OCI-LY1 (cell line): ENCODE data around the gene IFT22.
"Not testable (repeated sequence)": the region's sequence is repeated elsewhere in the genome, so short reads cannot be mapped to it uniquely, and the experiment has no call there.

ENCODE experiments used
- H2AFZ ChIP-seq: fragments of 200-600 bp; sonication (generic), shearing (Covaris generic); 2 replicates; pipeline ENCODE4 v1.6.0; 2014; ENCODE audit warnings: antibody characterized with exemption, mild to moderate bottlenecking, low read length
- H3F3A ChIP-seq: fragments of 200-600 bp; sonication (generic), shearing (Covaris generic); 2 replicates; pipeline ENCODE4 v1.6.0; 2014; ENCODE audit warnings: mild to moderate bottlenecking, antibody characterized with exemption, low read length, moderate library complexity; ENCODE audit not compliant: insufficient read depth
- H3K27ac ChIP-seq: fragments of 200-600 bp; sonication (generic); 2 replicates; pipeline ENCODE4 v1.5.1; 2014; ENCODE audit warnings: low read length, mixed run types, mild to moderate bottlenecking, low read depth; ENCODE audit not compliant: poor library complexity, severe bottlenecking
- H3K27me3 ChIP-seq: fragments of 200-600 bp; sonication (generic); 2 replicates; pipeline ENCODE4 v1.6.0; 2014; ENCODE audit warnings: antibody characterized with exemption, mild to moderate bottlenecking, low read length, moderate library complexity; ENCODE audit not compliant: insufficient read depth
- H3K36me3 ChIP-seq: fragments of 200-600 bp; sonication (generic); 2 replicates; pipeline ENCODE4 v1.6.1; 2014; ENCODE audit warnings: mild to moderate bottlenecking, antibody characterized with exemption, low read length, moderate library complexity, mixed read lengths; ENCODE audit not compliant: insufficient read depth
- H3K4me1 ChIP-seq: fragments of 200-600 bp; sonication (generic); 2 replicates; pipeline ENCODE4 v1.5.1; 2014; ENCODE audit warnings: mild to moderate bottlenecking, low read length, moderate library complexity; ENCODE audit not compliant: insufficient read depth, severe bottlenecking
- H3K4me2 ChIP-seq: fragments of 200-600 bp; sonication (generic), shearing (Covaris generic); 2 replicates; pipeline ENCODE4 v1.6.1; 2014; ENCODE audit warnings: low read length
- H3K4me3 ChIP-seq: fragments of 200-600 bp; sonication (generic); 2 replicates; pipeline ENCODE4 v1.5.1; 2014; ENCODE audit warnings: low read length, low read depth, mild to moderate bottlenecking, mixed read lengths; ENCODE audit not compliant: poor library complexity, severe bottlenecking
- H3K79me2 ChIP-seq: fragments of 200-600 bp; shearing (Covaris generic); 2 replicates; pipeline ENCODE4 v1.6.1; 2016; ENCODE audit warnings: mixed run types, low read length, mixed read lengths; ENCODE audit not compliant: insufficient read depth
- H3K9ac ChIP-seq: fragments of 200-600 bp; sonication (generic), shearing (Covaris generic); 2 replicates; pipeline ENCODE4 v1.6.1; 2014; ENCODE audit warnings: mild to moderate bottlenecking, low read length, mixed read lengths
- H3K9me2 ChIP-seq: fragments of 200-600 bp; sonication (generic), shearing (Covaris generic); 2 replicates; pipeline ENCODE4 v1.6.1; 2014; ENCODE audit warnings: low read depth, mild to moderate bottlenecking, low read length, mixed read lengths
- H3K9me3 ChIP-seq: fragments of 200-600 bp; shearing (Covaris generic); 2 replicates; pipeline ENCODE4 v1.6.1; 2014; ENCODE audit warnings: low read length, mixed read lengths
- H4K20me1 ChIP-seq: fragments of 200-600 bp; sonication (generic), shearing (Covaris generic); 2 replicates; pipeline ENCODE4 v1.6.0; 2016; ENCODE audit warnings: mild to moderate bottlenecking, low read length; ENCODE audit not compliant: insufficient read depth
- CTCF ChIP-seq: fragments of 200-600 bp; sonication (generic), shearing (Covaris generic); IDR thresholded peaks from 2 replicates; pipeline ENCODE4 v1.5.1; 2017; ENCODE audit warnings: mild to moderate bottlenecking, antibody characterized with exemption, low read length, moderate library complexity, mixed read lengths
- EZH2 ChIP-seq: fragments of 200-600 bp; sonication (generic), shearing (Covaris generic); IDR thresholded peaks from 2 replicates; pipeline ENCODE4 v1.8.0; 2017; ENCODE audit warnings: borderline replicate concordance, mixed run types, mild to moderate bottlenecking, antibody characterized with exemption, low read length, moderate library complexity, mixed read lengths

The IFT22 gene

GRCh38 chr7:101288439-101288838 is 33.2 kb downstream of the IFT22 start:
- Histone ChIP-seq H3K4me1 (peaks cover 6% of the 10 kb centered on the region), H4K20me1 (no peaks in the 10 kb centered on the region), H3K27me3 (no peaks in the 10 kb centered on the region), H3K27ac (no peak overlapping the region), H3K4me3 (no peak overlapping the region), H3K9ac (no peak overlapping the region), H3K9me3 (no peaks in the 10 kb centered on the region), H3K4me2 (no peak overlapping the region), H2AFZ (no peak overlapping the region), H3K9me2 (no peaks in the 10 kb centered on the region), H3F3A (no peaks in the 10 kb centered on the region), H3K36me3 (no peaks in the 10 kb centered on the region), H3K79me2 (no peaks in the 10 kb centered on the region)
- TF ChIP-seq EZH2, result no peak
- TF ChIP-seq CTCF, result no peak

GRCh38 chr7:101287032-101287431 is 34.6 kb downstream of the IFT22 start:
- no peaks in the 10 kb centered on the region for H4K20me1 ChIP-seq
- H3K36me3 ChIP-seq, result no peaks in the 10 kb centered on the region
- H3K4me3 ChIP-seq, result no peak overlapping the region
- H3K27ac ChIP-seq, result no peak overlapping the region
- no peaks in the 10 kb centered on the region for H3K27me3 ChIP-seq
- H3K4me2 ChIP-seq, result no peak overlapping the region
- no peaks in the 10 kb centered on the region for H3K9me3 ChIP-seq
- no peak overlapping the region for H3K9ac ChIP-seq
- H3F3A ChIP-seq, result no peaks in the 10 kb centered on the region
- H3K4me1 ChIP-seq, result peaks cover 10% of the 10 kb centered on the region
- no peak for TF ChIP-seq CTCF
- TF ChIP-seq EZH2, result no peak
- H3K79me2 ChIP-seq, result no peaks in the 10 kb centered on the region
- no peak overlapping the region for H2AFZ ChIP-seq
- no peaks in the 10 kb centered on the region for H3K9me2 ChIP-seq

GRCh38 chr7:101285880-101286279 is 35.7 kb downstream of the IFT22 start:
- H3K9me2 ChIP-seq, H3K4me1 ChIP-seq, H3K27ac ChIP-seq, H3K27me3 ChIP-seq, H3K79me2 ChIP-seq, H3K36me3 ChIP-seq, H3K4me3 ChIP-seq, H3K4me2 ChIP-seq, H3F3A ChIP-seq, H3K9ac ChIP-seq, H3K9me3 ChIP-seq, H4K20me1 ChIP-seq, H2AFZ ChIP-seq: not testable (repeated sequence)

- Histone ChIP-seq H3K79me2 (no peaks in the 10 kb centered on the region), H3K4me2 (no peak overlapping the region), H2AFZ (no peak overlapping the region), H4K20me1 (no peaks in the 10 kb centered on the region), H3K9ac (no peak overlapping the region), H3K4me3 (no peak overlapping the region), H3K4me1 (peaks cover 7% of the 10 kb centered on the region), H3K27me3 (peaks cover 9% of the 10 kb centered on the region; the same call in 1 of the 2 replicates), H3K9me3 (no peaks in the 10 kb centered on the region), H3K27ac (no peak overlapping the region), H3K36me3 (no peaks in the 10 kb centered on the region), H3F3A (no peaks in the 10 kb centered on the region), H3K9me2 (no peaks in the 10 kb centered on the region)
- no peak for TF ChIP-seq EZH2
- no peak for TF ChIP-seq CTCF
Measured at GRCh38 chr7:101285171-101285570, 36.4 kb downstream of the IFT22 start.

- not testable (repeated sequence) for H3K79me2 ChIP-seq, H3K27ac ChIP-seq, H3K9me3 ChIP-seq, H3K9ac ChIP-seq, H3K9me2 ChIP-seq, H3K4me2 ChIP-seq, H3K4me3 ChIP-seq, H2AFZ ChIP-seq, H3F3A ChIP-seq, H4K20me1 ChIP-seq, H3K36me3 ChIP-seq, H3K4me1 ChIP-seq
- peaks cover 15% of the 10 kb centered on the region; the same call in 1 of the 2 replicates for H3K27me3 ChIP-seq
Measured at GRCh38 chr7:101280912-101281311, 40.7 kb downstream of the IFT22 start.
